Activated naive CD8-positive, alpha-beta T cell treated with anti-CD3 and anti-CD28 coated beads, Interleukin-2, amount 50 U/mL, for 24 hours (primary cell): ENCODE measurements around the gene KRTCAP2.
"Not testable (repeated sequence)": the region's sequence is repeated elsewhere in the genome, so short reads cannot be mapped to it uniquely, and the experiment has no call there.

Experiments used
- ATAC-seq: fragments of 150-1000 bp; cut with Tn5 transposase; one replicate; pipeline ENCODE4 v1.10.0; 2021
- DNase-seq: peaks from one replicate; pipeline ENCODE4 v3.0.0; 2021
- H3K27ac Mint-ChIP-seq: one replicate; pipeline ENCODE4 v1.8.0; 2021; ENCODE audit warnings: mild to moderate bottlenecking, mixed read lengths
- H3K27me3 Mint-ChIP-seq: one replicate; pipeline ENCODE4 v1.8.0; 2021; ENCODE audit warnings: mixed read lengths
- H3K36me3 Mint-ChIP-seq: one replicate; pipeline ENCODE4 v1.8.0; 2021; ENCODE audit warnings: low read depth, mixed read lengths
- H3K4me1 Mint-ChIP-seq: one replicate; pipeline ENCODE4 v1.8.0; 2021; ENCODE audit warnings: mixed read lengths
- H3K4me3 Mint-ChIP-seq: one replicate; pipeline ENCODE4 v1.8.0; 2021; ENCODE audit warnings: mild to moderate bottlenecking, moderate library complexity, mixed read lengths
- H3K9me3 Mint-ChIP-seq: one replicate; pipeline ENCODE4 v1.8.0; 2021; ENCODE audit warnings: mixed read lengths

Gene KRTCAP2

GRCh38 chr1:155170806-155171205 is 2.3 kb downstream of the KRTCAP2 start:
- no peak for DNase-seq
- peaks cover 2% of the 10 kb centered on the region for H3K27me3 Mint-ChIP-seq
- ATAC-seq = no peak
- peaks cover 47% of the 10 kb centered on the region for H3K4me1 Mint-ChIP-seq
- peaks cover 32% of the 10 kb centered on the region for H3K36me3 Mint-ChIP-seq
- H3K27ac Mint-ChIP-seq = no peak overlapping the region
- no peak overlapping the region for H3K4me3 Mint-ChIP-seq
- H3K9me3 Mint-ChIP-seq = no peaks in the 10 kb centered on the region

- ATAC-seq (no peak), DNase-seq (no peak)
- Mint-ChIP-seq H3K27ac (no peak overlapping the region), H3K27me3 (peaks cover 2% of the 10 kb centered on the region), H3K9me3 (no peaks in the 10 kb centered on the region), H3K4me3 (no peak overlapping the region), H3K4me1 (peaks cover 43% of the 10 kb centered on the region), H3K36me3 (peaks cover 32% of the 10 kb centered on the region)
Measured at GRCh38 chr1:155170101-155170785, 2.9 kb downstream of the KRTCAP2 start.

GRCh38 chr1:155169541-155169940 is 3.6 kb downstream of the KRTCAP2 start:
- peak overlapping the region; percentile 5 for H3K27ac Mint-ChIP-seq
- peaks cover 32% of the 10 kb centered on the region for H3K36me3 Mint-ChIP-seq
- H3K27me3 Mint-ChIP-seq = peaks cover 2% of the 10 kb centered on the region
- ATAC-seq (no peak), DNase-seq (no peak)
- no peak overlapping the region for H3K4me3 Mint-ChIP-seq
- H3K4me1 Mint-ChIP-seq = peaks cover 37% of the 10 kb centered on the region
- no peaks in the 10 kb centered on the region for H3K9me3 Mint-ChIP-seq

GRCh38 chr1:155168456-155169210 is 4.5 kb downstream of the KRTCAP2 start:
- no peaks in the 10 kb centered on the region for H3K9me3 Mint-ChIP-seq
- H3K4me1 Mint-ChIP-seq = peaks cover 32% of the 10 kb centered on the region
- no peak overlapping the region for H3K4me3 Mint-ChIP-seq
- H3K27ac Mint-ChIP-seq = no peak overlapping the region
- no peak for ATAC-seq
- H3K36me3 Mint-ChIP-seq = peaks cover 32% of the 10 kb centered on the region
- H3K27me3 Mint-ChIP-seq = peaks cover 2% of the 10 kb centered on the region
- no peak for DNase-seq

GRCh38 chr1:155168105-155168445 is 5.0 kb downstream of the KRTCAP2 start:
- not testable (repeated sequence) for H3K9me3 Mint-ChIP-seq, H3K27me3 Mint-ChIP-seq, ATAC-seq, H3K27ac Mint-ChIP-seq, DNase-seq, H3K4me3 Mint-ChIP-seq
- Mint-ChIP-seq H3K36me3 (peaks cover 29% of the 10 kb centered on the region), H3K4me1 (peaks cover 27% of the 10 kb centered on the region)

- peak overlapping the region; percentile 38 for H3K27ac Mint-ChIP-seq
- ATAC-seq = peak; percentile 86
- no peaks in the 10 kb centered on the region for H3K9me3 Mint-ChIP-seq
- DNase-seq = peak; percentile 92
- no peaks in the 10 kb centered on the region for H3K27me3 Mint-ChIP-seq
- H3K4me1 Mint-ChIP-seq = peaks cover 23% of the 10 kb centered on the region
- H3K36me3 Mint-ChIP-seq = peaks cover 25% of the 10 kb centered on the region
- H3K4me3 Mint-ChIP-seq = peak overlapping the region; percentile 37
Measured at GRCh38 chr1:155167166-155168104, 5.7 kb downstream of the KRTCAP2 start.

- DNase-seq = no peak
- H3K27ac Mint-ChIP-seq = no peak overlapping the region
- H3K4me1 Mint-ChIP-seq = peaks cover 15% of the 10 kb centered on the region
- no peaks in the 10 kb centered on the region for H3K9me3 Mint-ChIP-seq
- H3K4me3 Mint-ChIP-seq = no peak overlapping the region
- no peaks in the 10 kb centered on the region for H3K27me3 Mint-ChIP-seq
- peaks cover 18% of the 10 kb centered on the region for H3K36me3 Mint-ChIP-seq
- no peak for ATAC-seq
Measured at GRCh38 chr1:155166471-155167165, 6.5 kb downstream of the KRTCAP2 start.

- no peak overlapping the region for H3K4me3 Mint-ChIP-seq
- peaks cover 10% of the 10 kb centered on the region for H3K4me1 Mint-ChIP-seq
- DNase-seq (no peak), ATAC-seq (no peak)
- H3K36me3 Mint-ChIP-seq = peaks cover 17% of the 10 kb centered on the region
- no peak overlapping the region for H3K27ac Mint-ChIP-seq
- no peaks in the 10 kb centered on the region for H3K9me3 Mint-ChIP-seq
- no peaks in the 10 kb centered on the region for H3K27me3 Mint-ChIP-seq
Measured at GRCh38 chr1:155166051-155166470, 7.0 kb downstream of the KRTCAP2 start.

GRCh38 chr1:155164625-155165024 is 8.5 kb downstream of the KRTCAP2 start:
- not testable (repeated sequence) for H3K4me3 Mint-ChIP-seq, H3K27me3 Mint-ChIP-seq, H3K36me3 Mint-ChIP-seq, H3K4me1 Mint-ChIP-seq, ATAC-seq, H3K27ac Mint-ChIP-seq, H3K9me3 Mint-ChIP-seq, DNase-seq

- not testable (repeated sequence) for H3K36me3 Mint-ChIP-seq, H3K27ac Mint-ChIP-seq, H3K4me3 Mint-ChIP-seq, DNase-seq, H3K27me3 Mint-ChIP-seq, H3K4me1 Mint-ChIP-seq, ATAC-seq, H3K9me3 Mint-ChIP-seq
Measured at GRCh38 chr1:155163785-155164184, 9.3 kb downstream of the KRTCAP2 start.

GRCh38 chr1:155162631-155163030 is 10.5 kb downstream of the KRTCAP2 start:
- not testable (repeated sequence) for H3K4me1 Mint-ChIP-seq, H3K36me3 Mint-ChIP-seq, H3K27me3 Mint-ChIP-seq, H3K9me3 Mint-ChIP-seq, DNase-seq, H3K27ac Mint-ChIP-seq, ATAC-seq, H3K4me3 Mint-ChIP-seq

- Mint-ChIP-seq H3K4me3 (no peak overlapping the region), H3K4me1 (no peaks in the 10 kb centered on the region), H3K27me3 (no peaks in the 10 kb centered on the region), H3K36me3 (no peaks in the 10 kb centered on the region), H3K27ac (no peak overlapping the region), H3K9me3 (no peaks in the 10 kb centered on the region)
- no peak for ATAC-seq
- DNase-seq = no peak
Measured at GRCh38 chr1:155160128-155160527, 13.0 kb downstream of the KRTCAP2 start.

GRCh38 chr1:155158991-155159390 is 14.1 kb downstream of the KRTCAP2 start:
- H3K9me3 Mint-ChIP-seq = no peaks in the 10 kb centered on the region
- H3K27ac Mint-ChIP-seq = no peak overlapping the region
- no peaks in the 10 kb centered on the region for H3K4me1 Mint-ChIP-seq
- ATAC-seq = no peak
- H3K4me3 Mint-ChIP-seq = no peak overlapping the region
- H3K27me3 Mint-ChIP-seq = no peaks in the 10 kb centered on the region
- no peaks in the 10 kb centered on the region for H3K36me3 Mint-ChIP-seq
- no peak for DNase-seq

GRCh38 chr1:155155996-155156643 is 17.0 kb downstream of the KRTCAP2 start:
- not testable (repeated sequence) for H3K4me3 Mint-ChIP-seq, ATAC-seq, H3K4me1 Mint-ChIP-seq, H3K27me3 Mint-ChIP-seq, H3K36me3 Mint-ChIP-seq, H3K27ac Mint-ChIP-seq, H3K9me3 Mint-ChIP-seq, DNase-seq
